ENCODE measurements around the gene ZNF189. TPM values are rescaled to one million over a fixed set of nuclear protein-coding genes. Genes with fewer than 3 reads are reported as not detected.

The ZNF189 gene
- 4.7 TPM for polyA plus RNA-seq (2012; ENCODE audit: low read depth, missing spikeins)

- FAIRE-seq (peak; percentile 94), DNase-seq (ENCODE audit: insufficient read length, low spot score) (peak; percentile 71)
- TF ChIP-seq TAF1 (IDR thresholded peaks at IDR 0.05; ENCODE audit: low read depth, low read length) = peak; percentile 86
- TF ChIP-seq SPI1 (IDR thresholded peaks at IDR 0.05; ENCODE audit: low read depth, low read length) = peak; percentile 53
- peak; percentile 95 for TF ChIP-seq POLR2A (IDR thresholded peaks at IDR 0.05; ENCODE audit: low read depth, low read length)
- TF ChIP-seq PAX5 (IDR thresholded peaks at IDR 0.05; ENCODE audit: insufficient read depth, low read length, severe bottlenecking) = no peak
- no peak for TF ChIP-seq POU2F2 (IDR thresholded peaks at IDR 0.05; ENCODE audit: low read depth, low read length)
- peak; percentile 95 for TF ChIP-seq POLR2AphosphoS5 (IDR thresholded peaks at IDR 0.05; ENCODE audit: low read depth, low read length)
Measured at GRCh38 chr9:101398068-101398929, at the start of gene ZNF189, which contains the start of gene MRPL50. TSS of gene ZNF189 (plus strand) at chr9:101398851. CDS start at chr9:101399157, 306 bp downstream. TSS of gene MRPL50 (minus strand) at chr9:101398618. CDS start at chr9:101398592, 26 bp downstream.

DNA sequence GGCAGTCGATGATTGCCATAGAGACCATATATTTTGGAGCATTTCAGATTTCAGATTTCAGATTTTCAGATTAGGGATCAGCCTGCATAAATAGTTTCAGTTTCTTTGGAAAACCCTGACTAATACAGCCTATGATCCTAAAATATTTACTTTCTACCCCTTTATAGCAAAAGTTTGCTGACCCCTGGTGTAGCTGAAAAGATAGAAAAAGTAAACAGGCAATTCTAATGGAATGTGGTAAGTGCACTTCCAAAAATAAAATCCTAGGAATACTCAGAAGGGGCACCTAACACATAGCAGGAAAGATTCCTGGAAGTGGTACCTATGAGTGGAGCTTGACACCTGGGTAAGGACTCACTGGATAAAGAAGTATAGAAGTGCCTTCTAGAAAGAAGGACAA is 48.4 kb upstream of the ZNF189 start:
- no peak for DNase-seq (ENCODE audit: insufficient read length, low spot score)
- TF ChIP-seq SPI1 (IDR thresholded peaks at IDR 0.05; ENCODE audit: low read depth, low read length) (no peak), PAX5 (IDR thresholded peaks at IDR 0.05; ENCODE audit: insufficient read depth, low read length, severe bottlenecking) (no peak), POU2F2 (IDR thresholded peaks at IDR 0.05; ENCODE audit: low read depth, low read length) (no peak), POLR2A (IDR thresholded peaks at IDR 0.05; ENCODE audit: low read depth, low read length) (no peak), POLR2AphosphoS5 (IDR thresholded peaks at IDR 0.05; ENCODE audit: low read depth, low read length) (no peak), TAF1 (IDR thresholded peaks at IDR 0.05; ENCODE audit: low read depth, low read length) (no peak)
- no peak for FAIRE-seq

DNA sequence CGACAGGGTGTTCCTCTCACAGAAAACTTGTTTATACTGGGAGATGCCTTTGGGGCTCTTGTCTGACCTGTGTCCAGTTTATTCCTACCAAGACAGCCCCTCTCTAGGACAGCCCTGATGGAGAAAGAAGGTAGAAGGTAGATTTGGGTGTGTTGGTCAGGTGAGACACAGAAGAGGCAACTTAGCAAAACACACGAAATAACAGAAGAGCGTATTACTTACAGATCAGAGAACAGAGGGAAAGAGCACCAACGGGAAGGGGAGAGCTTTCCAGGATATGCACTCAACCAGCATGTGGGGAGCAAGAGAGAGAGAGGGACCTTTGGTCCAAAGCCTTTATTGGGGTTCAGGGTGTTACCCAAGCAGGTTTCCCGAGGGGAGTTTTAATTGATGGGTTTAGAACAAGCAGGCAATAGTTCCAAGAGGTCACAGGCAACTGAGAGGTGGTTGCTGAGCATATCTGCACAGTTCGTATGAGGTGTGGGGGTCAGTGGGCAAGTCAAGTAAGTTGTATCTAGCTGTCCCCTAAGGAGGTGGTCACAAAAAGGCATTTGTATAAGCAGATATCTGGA is 45.7 kb upstream of the ZNF189 start:
- TF ChIP-seq POLR2AphosphoS5 (IDR thresholded peaks at IDR 0.05; ENCODE audit: low read depth, low read length) (no peak), POLR2A (IDR thresholded peaks at IDR 0.05; ENCODE audit: low read depth, low read length) (no peak), POU2F2 (IDR thresholded peaks at IDR 0.05; ENCODE audit: low read depth, low read length) (no peak), PAX5 (IDR thresholded peaks at IDR 0.05; ENCODE audit: insufficient read depth, low read length, severe bottlenecking) (no peak), TAF1 (IDR thresholded peaks at IDR 0.05; ENCODE audit: low read depth, low read length) (no peak), SPI1 (IDR thresholded peaks at IDR 0.05; ENCODE audit: low read depth, low read length) (no peak)
- FAIRE-seq (no peak), DNase-seq (ENCODE audit: insufficient read length, low spot score) (no peak)

DNA sequence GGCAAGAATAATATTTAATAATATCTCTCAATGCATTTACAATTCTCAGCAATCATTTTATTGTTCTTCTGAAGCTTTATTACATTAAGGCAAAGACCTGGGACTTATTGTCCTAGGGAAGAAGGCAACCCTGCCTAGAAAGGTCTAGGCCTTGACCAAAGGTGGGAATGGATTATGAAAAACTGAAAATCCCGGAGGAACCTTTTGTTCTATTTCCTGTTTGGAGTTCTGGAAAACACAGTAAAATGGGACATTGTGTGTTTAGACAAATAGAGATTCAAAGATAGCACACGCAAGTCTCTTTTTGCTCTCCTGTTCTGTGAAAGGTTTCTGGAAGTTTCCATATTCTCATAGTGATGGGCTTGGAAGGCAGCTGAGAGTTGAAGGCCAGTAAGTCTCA is 45.0 kb upstream of the ZNF189 start:
- no peak for DNase-seq (ENCODE audit: insufficient read length, low spot score)
- FAIRE-seq = no peak
- TF ChIP-seq POLR2AphosphoS5 (IDR thresholded peaks at IDR 0.05; ENCODE audit: low read depth, low read length) = no peak
- TF ChIP-seq TAF1 (IDR thresholded peaks at IDR 0.05; ENCODE audit: low read depth, low read length) = no peak
- no peak for TF ChIP-seq POLR2A (IDR thresholded peaks at IDR 0.05; ENCODE audit: low read depth, low read length)
- TF ChIP-seq SPI1 (IDR thresholded peaks at IDR 0.05; ENCODE audit: low read depth, low read length) = no peak

DNA sequence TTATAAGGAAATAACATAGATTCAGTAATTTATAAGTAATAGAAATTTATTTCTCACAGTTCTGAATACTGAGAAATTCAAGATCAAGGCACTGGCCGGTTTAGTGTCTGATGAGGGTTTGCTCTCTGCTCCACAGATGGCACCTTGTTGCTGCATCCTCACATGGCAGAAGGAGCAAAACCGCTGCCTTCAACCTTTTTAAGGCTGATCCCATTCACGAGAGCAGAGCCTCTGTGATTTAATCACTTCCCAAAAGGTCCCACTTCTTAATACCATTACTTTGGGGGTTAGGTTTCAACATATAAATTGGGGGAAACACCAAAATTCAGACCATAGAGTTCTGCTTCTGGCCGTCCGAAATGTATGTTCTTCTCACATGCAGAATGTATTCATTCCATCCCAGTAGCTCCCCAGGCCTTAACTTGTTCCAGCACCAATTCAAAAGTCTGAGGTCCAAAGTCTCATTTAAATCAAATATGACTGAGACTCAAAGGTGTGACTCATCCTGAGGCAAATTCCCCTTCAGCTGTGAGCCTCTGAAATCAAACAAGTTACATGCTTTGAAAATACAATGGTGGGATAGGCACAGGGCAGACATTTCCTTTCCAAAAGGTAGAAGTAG is 44.4 kb upstream of the ZNF189 start:
- TF ChIP-seq PAX5 (IDR thresholded peaks at IDR 0.05; ENCODE audit: insufficient read depth, low read length, severe bottlenecking) = no peak
- TF ChIP-seq SPI1 (IDR thresholded peaks at IDR 0.05; ENCODE audit: low read depth, low read length) = no peak
- no peak for TF ChIP-seq POU2F2 (IDR thresholded peaks at IDR 0.05; ENCODE audit: low read depth, low read length)
- no peak for TF ChIP-seq POLR2A (IDR thresholded peaks at IDR 0.05; ENCODE audit: low read depth, low read length)
- no peak for TF ChIP-seq TAF1 (IDR thresholded peaks at IDR 0.05; ENCODE audit: low read depth, low read length)
- no peak for TF ChIP-seq POLR2AphosphoS5 (IDR thresholded peaks at IDR 0.05; ENCODE audit: low read depth, low read length)
- no peak for FAIRE-seq
- no peak for DNase-seq (ENCODE audit: insufficient read length, low spot score)

- FAIRE-seq (no peak), DNase-seq (ENCODE audit: insufficient read length, low spot score) (no peak)
- no peak for TF ChIP-seq POLR2AphosphoS5 (IDR thresholded peaks at IDR 0.05; ENCODE audit: low read depth, low read length)
- no peak for TF ChIP-seq POU2F2 (IDR thresholded peaks at IDR 0.05; ENCODE audit: low read depth, low read length)
- TF ChIP-seq PAX5 (IDR thresholded peaks at IDR 0.05; ENCODE audit: insufficient read depth, low read length, severe bottlenecking) = no peak
- no peak for TF ChIP-seq POLR2A (IDR thresholded peaks at IDR 0.05; ENCODE audit: low read depth, low read length)
- no peak for TF ChIP-seq TAF1 (IDR thresholded peaks at IDR 0.05; ENCODE audit: low read depth, low read length)
- no peak for TF ChIP-seq SPI1 (IDR thresholded peaks at IDR 0.05; ENCODE audit: low read depth, low read length)
Measured at GRCh38 chr9:101354765-101355708, 43.6 kb upstream of the ZNF189 start.

DNA sequence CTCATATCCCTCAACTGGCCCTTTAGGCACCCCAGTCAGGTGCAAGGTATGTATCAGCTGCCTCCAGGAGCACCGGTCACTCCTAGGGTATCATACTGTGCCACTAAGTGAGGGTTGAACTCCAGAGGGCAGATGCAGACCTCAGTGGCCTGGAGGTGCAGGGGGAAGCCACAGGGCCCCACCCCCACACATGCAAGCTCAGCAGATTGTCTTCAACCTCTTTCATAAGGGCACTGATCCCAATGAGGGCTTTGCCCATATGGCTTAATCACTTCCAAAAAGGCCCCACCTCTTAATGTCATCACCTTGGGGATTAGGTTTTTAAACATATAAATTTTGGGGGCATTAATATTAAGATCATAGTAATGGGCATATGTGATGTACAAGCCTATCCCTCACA is 42.0 kb upstream of the ZNF189 start:
- FAIRE-seq = no peak
- DNase-seq (ENCODE audit: insufficient read length, low spot score) = no peak
- TF ChIP-seq POLR2AphosphoS5 (IDR thresholded peaks at IDR 0.05; ENCODE audit: low read depth, low read length) = no peak
- TF ChIP-seq POU2F2 (IDR thresholded peaks at IDR 0.05; ENCODE audit: low read depth, low read length) = no peak
- TF ChIP-seq PAX5 (IDR thresholded peaks at IDR 0.05; ENCODE audit: insufficient read depth, low read length, severe bottlenecking) = no peak
- TF ChIP-seq SPI1 (IDR thresholded peaks at IDR 0.05; ENCODE audit: low read depth, low read length) = no peak
- no peak for TF ChIP-seq TAF1 (IDR thresholded peaks at IDR 0.05; ENCODE audit: low read depth, low read length)

DNA sequence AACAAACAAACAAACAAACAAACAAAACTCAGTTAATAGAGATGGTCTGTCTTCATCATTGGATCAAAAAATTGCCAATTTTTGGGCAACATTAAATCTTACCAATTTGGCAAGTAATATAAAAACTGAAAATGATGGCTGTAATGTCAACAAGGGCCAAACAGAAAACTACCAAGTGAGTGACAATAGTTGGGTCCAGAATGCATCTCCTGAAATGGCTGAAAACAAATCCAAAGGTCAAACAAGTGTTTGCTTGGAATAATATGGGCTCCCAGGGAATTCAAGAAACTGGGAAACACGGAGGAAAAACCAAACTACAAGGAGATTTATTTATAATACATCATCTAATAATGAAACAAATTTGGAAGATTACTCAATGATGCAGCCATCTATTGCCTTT is 39.0 kb upstream of the ZNF189 start:
- FAIRE-seq = no peak
- no peak for TF ChIP-seq SPI1 (IDR thresholded peaks at IDR 0.05; ENCODE audit: low read depth, low read length)
- TF ChIP-seq POLR2A (IDR thresholded peaks at IDR 0.05; ENCODE audit: low read depth, low read length) = no peak
- TF ChIP-seq TAF1 (IDR thresholded peaks at IDR 0.05; ENCODE audit: low read depth, low read length) = no peak
- no peak for TF ChIP-seq POLR2AphosphoS5 (IDR thresholded peaks at IDR 0.05; ENCODE audit: low read depth, low read length)
- no peak for DNase-seq (ENCODE audit: insufficient read length, low spot score)

Measured in GM12891 (cell line).